Neural cell (in vitro differentiated cells): Measurements from ENCODE around the gene AGBL1. TPM values are rescaled to one million over a fixed set of nuclear protein-coding genes. Genes with fewer than 3 reads are reported as not detected.

Experiments
- H2AFZ ChIP-seq: fragments of 200-600, 300-800 bp; sonication (generic), shearing (Covaris generic); 2 replicates; pipeline ENCODE4 v1.6.0; 2014; ENCODE audit warnings: low read depth, mild to moderate bottlenecking, antibody characterized with exemption, low read length, moderate library complexity
- H3F3A ChIP-seq: fragments of 200-600 bp; shearing (Covaris generic); 2 replicates; pipeline ENCODE4 v1.6.1; 2016; ENCODE audit warnings: mild to moderate bottlenecking, moderate library complexity, mixed read lengths, antibody characterized with exemption, low read length; ENCODE audit not compliant: insufficient read depth, poor library complexity, severe bottlenecking
- H3K27ac ChIP-seq: fragments of 200-600, 300-800 bp; sonication (generic), shearing (Covaris generic); 2 replicates; pipeline ENCODE4 v1.5.1; 2014; ENCODE audit warnings: mild to moderate bottlenecking, low read length, moderate library complexity
- H3K27me3 ChIP-seq: fragments of 300-800, 200-600 bp; sonication (generic), shearing (Covaris generic); 2 replicates; pipeline ENCODE4 v1.6.0; 2014; ENCODE audit warnings: mild to moderate bottlenecking, low read depth, low read length, moderate library complexity; ENCODE audit not compliant: insufficient read depth
- H3K36me3 ChIP-seq: fragments of 300-800, 200-600 bp; sonication (generic), shearing (Covaris generic); 2 replicates; pipeline ENCODE4 v1.5.1; 2014; ENCODE audit warnings: mild to moderate bottlenecking, antibody characterized with exemption, low read length, moderate library complexity; ENCODE audit not compliant: insufficient read depth
- H3K4me2 ChIP-seq: fragments of 300-800, 200-600 bp; sonication (generic), shearing (Covaris generic); 2 replicates; pipeline ENCODE4 v1.6.0; 2014; ENCODE audit warnings: mild to moderate bottlenecking, low read length
- H3K4me3 ChIP-seq: fragments of 300-800, 200-600 bp; sonication (generic), shearing (Covaris generic); 2 replicates; pipeline ENCODE4 v1.5.1; 2014; ENCODE audit warnings: mild to moderate bottlenecking, low read length, moderate library complexity
- H3K79me2 ChIP-seq: fragments of 200-600 bp; shearing (Covaris generic); replicated peaks from 2 replicates; pipeline ENCODE4 v1.6.0; 2014; ENCODE audit warnings: mild to moderate bottlenecking, low read length, moderate library complexity; ENCODE audit not compliant: insufficient read depth
- H3K9ac ChIP-seq: fragments of 300-800, 200-600 bp; sonication (generic), shearing (Covaris generic); 2 replicates; pipeline ENCODE4 v1.6.1; 2016; ENCODE audit warnings: mild to moderate bottlenecking, low read length, mixed read lengths
- H3K9me2 ChIP-seq: fragments of 200-600 bp; shearing (Covaris generic); 2 replicates; pipeline ENCODE4 v1.6.1; 2016; ENCODE audit warnings: mild to moderate bottlenecking, low read length, mixed read lengths; ENCODE audit not compliant: insufficient read depth
- H3K9me3 ChIP-seq: fragments of 200-600, 300-800 bp; sonication (generic), shearing (Covaris generic); 2 replicates; pipeline ENCODE4 v1.6.1; 2016; ENCODE audit warnings: mild to moderate bottlenecking, mixed run types, low read length, moderate library complexity, mixed read lengths
- H4K20me1 ChIP-seq: fragments of 200-600 bp; shearing (Covaris generic); 2 replicates; pipeline ENCODE4 v1.6.1; 2016; ENCODE audit warnings: mild to moderate bottlenecking, mixed run types; ENCODE audit not compliant: insufficient read depth
- EP300 ChIP-seq: fragments of 450-650 bp; conservative IDR thresholded peaks from 2 replicates; pipeline ENCODE4 v1.6.1; 2014; ENCODE audit warnings: antibody characterized with exemption, mild to moderate bottlenecking, moderate library complexity; ENCODE audit not compliant: poor library complexity, severe bottlenecking
- EZH2 ChIP-seq: fragments of 200-600, 300-800 bp; shearing (Covaris generic), sonication (generic); IDR thresholded peaks from 2 replicates; pipeline ENCODE4 v1.6.1; 2014; ENCODE audit warnings: antibody characterized with exemption, low read length, borderline replicate concordance, mild to moderate bottlenecking; ENCODE audit not compliant: insufficient read depth, poor library complexity, severe bottlenecking
- MXI1 ChIP-seq: fragments of 450-650 bp; conservative IDR thresholded peaks from 2 replicates; pipeline ENCODE4 v1.6.1; 2014; ENCODE audit warnings: antibody characterized with exemption, mild to moderate bottlenecking; ENCODE audit not compliant: poor library complexity, severe bottlenecking
- POLR2AphosphoS5 ChIP-seq: IDR thresholded peaks from 2 replicates; pipeline ENCODE4 v1.6.1; 2012
- RAD21 ChIP-seq: fragments of 450-650 bp; conservative IDR thresholded peaks from 2 replicates; pipeline ENCODE4 v1.6.1; 2014; ENCODE audit warnings: antibody characterized with exemption, mild to moderate bottlenecking, moderate library complexity
- SMC3 ChIP-seq: fragments of 450-650 bp; conservative IDR thresholded peaks from 2 replicates; pipeline ENCODE4 v1.6.1; 2014; ENCODE audit warnings: antibody characterized with exemption, mild to moderate bottlenecking, moderate library complexity; ENCODE audit not compliant: poor library complexity
- TAF1 ChIP-seq: IDR thresholded peaks from 2 replicates; pipeline ENCODE4 v1.6.1; 2012; ENCODE audit warnings: low read depth
- polyA plus RNA-seq: library from polyadenylated mRNA; depleted of rRNA; stranded (reverse); fragments of >200 nt; gene quantifications from 2 replicates; pipeline ENCODE4 v1.2.3, GENCODE V29; 2014
- TF ChIP-seq, protein P1 (sequence below): fragments of 450-650 bp; IDR thresholded peaks from 2 replicates; pipeline ENCODE4 v1.5.1; 2014; ENCODE audit warnings: antibody characterized with exemption, mild to moderate bottlenecking, moderate library complexity; ENCODE audit not compliant: poor library complexity, severe bottlenecking
- TF ChIP-seq, protein P2 (sequence below): IDR thresholded peaks from 2 replicates; pipeline ENCODE4 v1.6.1; 2012; ENCODE audit warnings: borderline replicate concordance

AGBL1 gene
- polyA plus RNA-seq, 1 donor from 2014 or later = 0.12 TPM

DNA sequence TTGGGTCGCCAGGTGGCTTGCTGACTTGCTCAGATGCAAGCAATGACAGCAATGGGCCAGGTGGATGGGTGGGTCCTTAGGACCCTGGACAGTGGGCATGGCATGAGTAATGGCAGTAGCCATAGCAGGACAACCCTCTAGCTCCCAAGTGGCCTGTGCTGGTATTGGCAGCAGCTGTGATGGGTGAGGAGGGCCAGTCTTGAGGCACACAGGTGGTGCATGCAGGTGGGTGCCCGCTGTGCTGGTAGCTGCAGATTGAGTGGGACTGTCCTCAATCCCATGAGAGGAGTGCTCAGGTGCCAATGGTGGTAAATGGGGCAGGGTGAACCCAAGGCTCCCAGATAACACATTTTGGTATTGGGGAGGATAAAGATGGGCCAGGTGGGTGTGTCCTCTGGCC, 24.2 kb downstream of the AGBL1 start:
- Histone ChIP-seq H3K27me3 (no peaks in the 10 kb centered on the region), H3K4me2 (no peak overlapping the region), H2AFZ (no peak overlapping the region), H3K9me2 (no peaks in the 10 kb centered on the region), H3F3A (no peaks in the 10 kb centered on the region), H3K4me3 (no peak overlapping the region), H3K9ac (no peak overlapping the region), H3K27ac (no peak overlapping the region), H3K9me3 (no peaks in the 10 kb centered on the region), H3K79me2 (no peaks in the 10 kb centered on the region), H3K36me3 (no peaks in the 10 kb centered on the region), H4K20me1 (no peaks in the 10 kb centered on the region)
- no peak for TF ChIP-seq SMC3
- TF ChIP-seq MXI1 = no peak
- no peak for TF ChIP-seq EP300
- TF ChIP-seq, protein P1, sequence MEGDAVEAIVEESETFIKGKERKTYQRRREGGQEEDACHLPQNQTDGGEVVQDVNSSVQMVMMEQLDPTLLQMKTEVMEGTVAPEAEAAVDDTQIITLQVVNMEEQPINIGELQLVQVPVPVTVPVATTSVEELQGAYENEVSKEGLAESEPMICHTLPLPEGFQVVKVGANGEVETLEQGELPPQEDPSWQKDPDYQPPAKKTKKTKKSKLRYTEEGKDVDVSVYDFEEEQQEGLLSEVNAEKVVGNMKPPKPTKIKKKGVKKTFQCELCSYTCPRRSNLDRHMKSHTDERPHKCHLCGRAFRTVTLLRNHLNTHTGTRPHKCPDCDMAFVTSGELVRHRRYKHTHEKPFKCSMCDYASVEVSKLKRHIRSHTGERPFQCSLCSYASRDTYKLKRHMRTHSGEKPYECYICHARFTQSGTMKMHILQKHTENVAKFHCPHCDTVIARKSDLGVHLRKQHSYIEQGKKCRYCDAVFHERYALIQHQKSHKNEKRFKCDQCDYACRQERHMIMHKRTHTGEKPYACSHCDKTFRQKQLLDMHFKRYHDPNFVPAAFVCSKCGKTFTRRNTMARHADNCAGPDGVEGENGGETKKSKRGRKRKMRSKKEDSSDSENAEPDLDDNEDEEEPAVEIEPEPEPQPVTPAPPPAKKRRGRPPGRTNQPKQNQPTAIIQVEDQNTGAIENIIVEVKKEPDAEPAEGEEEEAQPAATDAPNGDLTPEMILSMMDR = no peak

DNA sequence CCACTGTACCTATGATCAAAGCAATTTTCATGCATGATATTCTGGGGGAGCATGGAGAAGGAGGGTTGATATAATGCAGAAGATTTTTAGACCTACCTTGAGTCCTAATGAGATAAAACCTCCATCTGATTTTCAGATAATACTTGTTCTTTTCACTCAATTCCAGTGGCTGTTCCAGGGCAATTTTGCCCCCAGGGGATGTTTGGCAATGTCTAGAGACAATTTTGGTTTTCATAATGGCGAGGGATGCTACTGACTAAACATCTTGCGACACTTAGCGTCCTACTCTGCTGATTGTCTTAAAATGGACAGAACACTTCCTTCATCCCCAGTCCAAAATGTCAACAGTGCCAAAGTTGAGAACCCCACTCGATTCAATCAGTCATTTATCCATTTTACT, 26.6 kb downstream of the AGBL1 start:
- H3K4me2 ChIP-seq = no peak overlapping the region
- no peak overlapping the region for H3K4me3 ChIP-seq
- H2AFZ ChIP-seq = no peak overlapping the region
- H3K27me3 ChIP-seq = no peaks in the 10 kb centered on the region
- H3K36me3 ChIP-seq = no peaks in the 10 kb centered on the region
- H3K27ac ChIP-seq = no peak overlapping the region
- TF ChIP-seq SMC3 (no peak), MXI1 (no peak), TAF1 (no peak), POLR2AphosphoS5 (no peak), EP300 (no peak), RAD21 (no peak), EZH2 (no peak)
- TF ChIP-seq, protein P1 = no peak
- TF ChIP-seq, protein P2, sequence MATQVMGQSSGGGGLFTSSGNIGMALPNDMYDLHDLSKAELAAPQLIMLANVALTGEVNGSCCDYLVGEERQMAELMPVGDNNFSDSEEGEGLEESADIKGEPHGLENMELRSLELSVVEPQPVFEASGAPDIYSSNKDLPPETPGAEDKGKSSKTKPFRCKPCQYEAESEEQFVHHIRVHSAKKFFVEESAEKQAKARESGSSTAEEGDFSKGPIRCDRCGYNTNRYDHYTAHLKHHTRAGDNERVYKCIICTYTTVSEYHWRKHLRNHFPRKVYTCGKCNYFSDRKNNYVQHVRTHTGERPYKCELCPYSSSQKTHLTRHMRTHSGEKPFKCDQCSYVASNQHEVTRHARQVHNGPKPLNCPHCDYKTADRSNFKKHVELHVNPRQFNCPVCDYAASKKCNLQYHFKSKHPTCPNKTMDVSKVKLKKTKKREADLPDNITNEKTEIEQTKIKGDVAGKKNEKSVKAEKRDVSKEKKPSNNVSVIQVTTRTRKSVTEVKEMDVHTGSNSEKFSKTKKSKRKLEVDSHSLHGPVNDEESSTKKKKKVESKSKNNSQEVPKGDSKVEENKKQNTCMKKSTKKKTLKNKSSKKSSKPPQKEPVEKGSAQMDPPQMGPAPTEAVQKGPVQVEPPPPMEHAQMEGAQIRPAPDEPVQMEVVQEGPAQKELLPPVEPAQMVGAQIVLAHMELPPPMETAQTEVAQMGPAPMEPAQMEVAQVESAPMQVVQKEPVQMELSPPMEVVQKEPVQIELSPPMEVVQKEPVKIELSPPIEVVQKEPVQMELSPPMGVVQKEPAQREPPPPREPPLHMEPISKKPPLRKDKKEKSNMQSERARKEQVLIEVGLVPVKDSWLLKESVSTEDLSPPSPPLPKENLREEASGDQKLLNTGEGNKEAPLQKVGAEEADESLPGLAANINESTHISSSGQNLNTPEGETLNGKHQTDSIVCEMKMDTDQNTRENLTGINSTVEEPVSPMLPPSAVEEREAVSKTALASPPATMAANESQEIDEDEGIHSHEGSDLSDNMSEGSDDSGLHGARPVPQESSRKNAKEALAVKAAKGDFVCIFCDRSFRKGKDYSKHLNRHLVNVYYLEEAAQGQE = no peak
- H3K9me3 ChIP-seq = no peaks in the 10 kb centered on the region
- H3K79me2 ChIP-seq = no peaks in the 10 kb centered on the region
- H4K20me1 ChIP-seq = no peaks in the 10 kb centered on the region
- H3K9me2 ChIP-seq = no peaks in the 10 kb centered on the region
- H3K9ac ChIP-seq = no peak overlapping the region
- no peaks in the 10 kb centered on the region for H3F3A ChIP-seq
